ENCODE measurements around the gene ABCB8.
"Not testable (repeated sequence)": the region's sequence is repeated elsewhere in the genome, so short reads cannot be mapped to it uniquely, and the experiment has no call there.

The ABCB8 gene

GRCh38 chr7:151017370-151017952, 10.8 kb upstream of the ABCB8 start:
- Histone ChIP-seq H3K36me3 (ENCODE audit: insufficient read depth, low read length) (no peaks in the 10 kb centered on the region), H3K4me1 (ENCODE audit: control insufficient read depth, insufficient read depth, low read length) (peaks cover 24% of the 10 kb centered on the region), H3K4me2 (ENCODE audit: low read length) (peak overlapping the region; percentile 80), H3K4me3 (ENCODE audit: low read length) (no peak overlapping the region), H3K27me3 (ENCODE audit: control insufficient read depth, insufficient read depth, low read length) (peaks cover 65% of the 10 kb centered on the region), H3K9me3 (replicated peaks; ENCODE audit: low read length) (no peaks in the 10 kb centered on the region), H3K9ac (ENCODE audit: low read depth, low read length) (no peak overlapping the region)

GRCh38 chr7:151017953-151018420, 10.3 kb upstream of the ABCB8 start:
- Histone ChIP-seq H3K27me3 (ENCODE audit: control insufficient read depth, insufficient read depth, low read length) (peaks cover 63% of the 10 kb centered on the region), H3K4me3 (ENCODE audit: low read length) (peak overlapping the region; percentile 56), H3K4me2 (ENCODE audit: low read length) (peak overlapping the region; percentile 80), H3K9ac (ENCODE audit: low read depth, low read length) (no peak overlapping the region), H3K4me1 (ENCODE audit: control insufficient read depth, insufficient read depth, low read length) (peaks cover 23% of the 10 kb centered on the region), H3K9me3 (replicated peaks; ENCODE audit: low read length) (no peaks in the 10 kb centered on the region), H3K36me3 (ENCODE audit: insufficient read depth, low read length) (no peaks in the 10 kb centered on the region)

- Histone ChIP-seq H3K4me1 (ENCODE audit: control insufficient read depth, insufficient read depth, low read length) (peaks cover 20% of the 10 kb centered on the region), H3K36me3 (ENCODE audit: insufficient read depth, low read length) (no peaks in the 10 kb centered on the region), H3K4me3 (ENCODE audit: low read length) (peak overlapping the region; percentile 56), H3K9me3 (replicated peaks; ENCODE audit: low read length) (no peaks in the 10 kb centered on the region), H3K4me2 (ENCODE audit: low read length) (peak overlapping the region; percentile 80), H3K27me3 (ENCODE audit: control insufficient read depth, insufficient read depth, low read length) (peaks cover 66% of the 10 kb centered on the region), H3K9ac (ENCODE audit: low read depth, low read length) (no peak overlapping the region)
These were observed 9.7 kb upstream of the ABCB8 start for GRCh38 chr7:151018421-151019129.

GRCh38 chr7:151019130-151019447, 9.2 kb upstream of the ABCB8 start:
- Histone ChIP-seq H3K4me1 (ENCODE audit: control insufficient read depth, insufficient read depth, low read length) (peaks cover 15% of the 10 kb centered on the region), H3K4me3 (ENCODE audit: low read length) (peak overlapping the region; percentile 56), H3K4me2 (ENCODE audit: low read length) (peak overlapping the region; percentile 80), H3K36me3 (ENCODE audit: insufficient read depth, low read length) (no peaks in the 10 kb centered on the region), H3K9ac (ENCODE audit: low read depth, low read length) (no peak overlapping the region), H3K27me3 (ENCODE audit: control insufficient read depth, insufficient read depth, low read length) (peaks cover 63% of the 10 kb centered on the region), H3K9me3 (replicated peaks; ENCODE audit: low read length) (no peaks in the 10 kb centered on the region)

GRCh38 chr7:151020231-151020630, 8.0 kb upstream of the ABCB8 start:
- Histone ChIP-seq H3K4me1 (ENCODE audit: control insufficient read depth, insufficient read depth, low read length) (peaks cover 13% of the 10 kb centered on the region), H3K27me3 (ENCODE audit: control insufficient read depth, insufficient read depth, low read length) (peaks cover 64% of the 10 kb centered on the region), H3K4me2 (ENCODE audit: low read length) (no peak overlapping the region), H3K36me3 (ENCODE audit: insufficient read depth, low read length) (no peaks in the 10 kb centered on the region), H3K9me3 (replicated peaks; ENCODE audit: low read length) (no peaks in the 10 kb centered on the region), H3K4me3 (ENCODE audit: low read length) (no peak overlapping the region), H3K9ac (ENCODE audit: low read depth, low read length) (no peak overlapping the region)

GRCh38 chr7:151023232-151023631, 5.0 kb upstream of the ABCB8 start:
- Histone ChIP-seq H3K27me3 (ENCODE audit: control insufficient read depth, insufficient read depth, low read length) (peaks cover 52% of the 10 kb centered on the region), H3K36me3 (ENCODE audit: insufficient read depth, low read length) (no peaks in the 10 kb centered on the region)

GRCh38 chr7:151024435-151025056, 3.7 kb upstream of the ABCB8 start, which contains the start of gene ATG9B:
ATG9B (minus strand) TSS chr7:151024494; CDS start chr7:151024423, 71 bp downstream.
- H3K4me3 ChIP-seq (ENCODE audit: low read length) = no peak within 1 kb of the TSS
- H3K9ac ChIP-seq (ENCODE audit: low read depth, low read length) = no peak within 1 kb of the TSS
- no peaks in the 10 kb centered on the region for H3K9me3 ChIP-seq (replicated peaks; ENCODE audit: low read length)
- H3K27me3 ChIP-seq (ENCODE audit: control insufficient read depth, insufficient read depth, low read length) = peaks cover 39% of the 10 kb centered on the region
- H3K4me1 ChIP-seq (ENCODE audit: control insufficient read depth, insufficient read depth, low read length) = peaks cover 7% of the 10 kb centered on the region
- no peak within 1 kb of the TSS for H3K4me2 ChIP-seq (ENCODE audit: low read length)
- no peaks in the 10 kb centered on the region for H3K36me3 ChIP-seq (ENCODE audit: insufficient read depth, low read length)

More at GRCh38 chr7:151023232-151023631, 5.0 kb upstream of the ABCB8 start:
- no peak overlapping the region for H3K9ac ChIP-seq (ENCODE audit: low read depth, low read length)
- peaks cover 15% of the 10 kb centered on the region for H3K4me1 ChIP-seq (ENCODE audit: control insufficient read depth, insufficient read depth, low read length)
- no peak overlapping the region for H3K4me2 ChIP-seq (ENCODE audit: low read length)
- no peaks in the 10 kb centered on the region for H3K9me3 ChIP-seq (replicated peaks; ENCODE audit: low read length)
- H3K4me3 ChIP-seq (ENCODE audit: low read length) = no peak overlapping the region

- Histone ChIP-seq H3K27me3 (ENCODE audit: control insufficient read depth, insufficient read depth, low read length) (peaks cover 23% of the 10 kb centered on the region), H3K4me1 (ENCODE audit: control insufficient read depth, insufficient read depth, low read length) (peaks cover 7% of the 10 kb centered on the region), H3K4me3 (ENCODE audit: low read length) (no peak overlapping the region), H3K4me2 (ENCODE audit: low read length) (no peak overlapping the region), H3K9me3 (replicated peaks; ENCODE audit: low read length) (no peaks in the 10 kb centered on the region), H3K9ac (ENCODE audit: low read depth, low read length) (no peak overlapping the region), H3K36me3 (ENCODE audit: insufficient read depth, low read length) (no peaks in the 10 kb centered on the region)
These were observed 2.2 kb upstream of the ABCB8 start for GRCh38 chr7:151025924-151026671.

- H3K4me3 ChIP-seq (ENCODE audit: low read length) = peak overlapping the region; percentile 82
- H3K9ac ChIP-seq (ENCODE audit: low read depth, low read length); H3K36me3 ChIP-seq (ENCODE audit: insufficient read depth, low read length): not testable (repeated sequence)
These were observed 1.2 kb upstream of the ABCB8 start for GRCh38 chr7:151026771-151027727.

GRCh38 chr7:151027728-151028130, 521 bp upstream of the ABCB8 start:
- Histone ChIP-seq H3K27me3 (ENCODE audit: control insufficient read depth, insufficient read depth, low read length) (peaks cover 14% of the 10 kb centered on the region), H3K9ac (ENCODE audit: low read depth, low read length) (peak overlapping the region; percentile 62), H3K4me3 (ENCODE audit: low read length) (peak overlapping the region; percentile 82), H3K4me2 (ENCODE audit: low read length) (peak overlapping the region; percentile 94)
- H3K4me1 ChIP-seq (ENCODE audit: control insufficient read depth, insufficient read depth, low read length); H3K9me3 ChIP-seq (replicated peaks; ENCODE audit: low read length); H3K36me3 ChIP-seq (ENCODE audit: insufficient read depth, low read length): not testable (repeated sequence)

More at GRCh38 chr7:151026771-151027727, 1.2 kb upstream of the ABCB8 start:
- not testable (repeated sequence) for H3K4me1 ChIP-seq (ENCODE audit: control insufficient read depth, insufficient read depth, low read length); H3K9me3 ChIP-seq (replicated peaks; ENCODE audit: low read length)
- peaks cover 16% of the 10 kb centered on the region for H3K27me3 ChIP-seq (ENCODE audit: control insufficient read depth, insufficient read depth, low read length)
- peak overlapping the region; percentile 94 for H3K4me2 ChIP-seq (ENCODE audit: low read length)

Data from skeletal muscle satellite cell (primary cell).